Measurements from ENCODE around the gene ADSS2.
A peak's percentile ranks its signal among the peaks of the same experiment; 100 is the strongest.

Gene ADSS2

GRCh38 chr1:244412176-244412575, 39.5 kb downstream of the ADSS2 start:
- intact Hi-C loops (cut with DNase I): no loop called here
- peak in 3 of 42 donors; percentile 21 to 49 (median 21) for DNase-seq

- no peak for DNase-seq
- intact Hi-C loops (cut with DNase I): no loop called here
These were observed 42.0 kb downstream of the ADSS2 start for GRCh38 chr1:244409701-244410100.

- intact Hi-C loops (cut with DNase I): no loop called here
These were observed 45.4 kb downstream of the ADSS2 start for GRCh38 chr1:244406337-244406736.

GRCh38 chr1:244405856-244406255, 45.9 kb downstream of the ADSS2 start:
- intact Hi-C loops (cut with DNase I): no loop called here

More at GRCh38 chr1:244406337-244406736, 45.4 kb downstream of the ADSS2 start:
- DNase-seq: no peak

GRCh38 chr1:244403431-244403830, 48.3 kb downstream of the ADSS2 start:
- no peak for DNase-seq
- intact Hi-C loops (cut with DNase I): no loop called here

More at GRCh38 chr1:244405856-244406255, 45.9 kb downstream of the ADSS2 start:
- DNase-seq: no peak

DNA sequence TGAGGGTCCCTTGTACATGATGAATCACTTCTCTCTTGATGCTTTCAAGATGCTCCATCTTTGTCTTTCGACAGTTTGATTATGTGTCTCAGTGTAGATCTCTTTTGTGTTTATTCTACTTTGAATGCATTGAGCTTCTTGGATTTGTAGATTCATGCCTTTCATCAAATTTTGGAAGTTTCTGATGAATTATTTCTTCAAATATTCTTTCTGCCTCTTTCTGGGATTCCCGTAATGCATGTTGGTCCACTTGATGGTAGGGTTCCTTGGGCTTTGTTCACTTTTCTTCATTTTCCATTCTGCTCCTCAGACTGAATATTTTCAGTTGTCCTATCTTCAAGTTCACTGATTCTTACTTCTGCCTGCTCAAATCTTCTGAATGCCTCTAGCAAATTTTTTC, 50.7 kb downstream of the ADSS2 start:
- intact Hi-C loops (cut with DNase I): no loop called here
- DNase-seq: no peak

GRCh38 chr1:244397131-244397530, 54.6 kb downstream of the ADSS2 start:
- intact Hi-C loops (cut with DNase I): no loop called here
- DNase-seq: no peak

GRCh38 chr1:244395965-244396364, 55.7 kb downstream of the ADSS2 start:
- intact Hi-C loops (cut with DNase I): no loop called here
- no peak for DNase-seq

DNA sequence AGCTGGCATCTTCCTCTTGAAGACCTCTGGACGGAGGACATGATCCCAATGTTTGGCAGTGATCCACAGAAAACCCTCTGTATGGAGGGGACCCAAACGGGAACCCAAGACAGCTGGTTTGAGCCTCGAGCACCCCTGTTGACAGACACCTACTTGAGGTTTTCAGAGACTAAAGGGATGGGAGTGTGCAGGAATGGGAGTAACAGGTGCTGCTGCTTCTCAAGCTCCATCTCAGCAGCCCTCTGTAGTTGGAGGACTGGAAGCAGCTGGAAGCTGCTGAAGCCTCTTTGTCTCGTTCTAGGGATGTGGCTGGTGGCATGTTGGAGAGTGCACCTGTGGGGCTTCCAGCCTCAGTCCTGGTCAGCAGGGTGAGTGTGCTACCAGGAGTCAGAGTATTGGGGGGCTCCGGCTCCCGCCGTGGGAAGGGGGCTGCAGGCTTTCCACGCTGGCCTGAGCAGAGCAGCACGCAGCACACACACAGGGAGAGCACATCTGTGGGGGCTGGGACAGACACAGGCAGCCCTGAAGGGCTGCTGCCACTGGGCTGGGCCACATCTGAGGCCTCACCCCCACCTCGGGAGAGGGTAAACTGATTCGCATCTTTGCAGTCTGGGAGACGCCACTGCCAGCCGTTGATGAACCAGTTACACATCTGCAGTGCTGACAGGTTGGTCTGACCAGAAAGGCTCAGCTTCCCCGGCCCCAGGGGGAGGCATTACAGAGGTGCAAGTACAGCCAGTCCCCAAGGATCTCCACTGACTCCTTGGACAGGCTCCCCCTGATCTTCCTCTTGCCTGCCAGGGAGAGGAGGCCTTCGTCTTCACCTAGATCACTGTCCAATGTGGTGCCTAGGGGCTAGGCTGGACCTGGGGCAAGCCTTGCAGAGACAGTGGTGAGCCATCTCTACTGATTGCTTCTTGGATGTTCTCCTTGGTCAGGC, 56.6 kb downstream of the ADSS2 start:
- DNase-seq: no peak
- intact Hi-C loops (cut with DNase I): no loop called here

- no peak for DNase-seq
- intact Hi-C loops (cut with DNase I): no loop called here
These were observed 57.4 kb downstream of the ADSS2 start for GRCh38 chr1:244394346-244394745.

DNA sequence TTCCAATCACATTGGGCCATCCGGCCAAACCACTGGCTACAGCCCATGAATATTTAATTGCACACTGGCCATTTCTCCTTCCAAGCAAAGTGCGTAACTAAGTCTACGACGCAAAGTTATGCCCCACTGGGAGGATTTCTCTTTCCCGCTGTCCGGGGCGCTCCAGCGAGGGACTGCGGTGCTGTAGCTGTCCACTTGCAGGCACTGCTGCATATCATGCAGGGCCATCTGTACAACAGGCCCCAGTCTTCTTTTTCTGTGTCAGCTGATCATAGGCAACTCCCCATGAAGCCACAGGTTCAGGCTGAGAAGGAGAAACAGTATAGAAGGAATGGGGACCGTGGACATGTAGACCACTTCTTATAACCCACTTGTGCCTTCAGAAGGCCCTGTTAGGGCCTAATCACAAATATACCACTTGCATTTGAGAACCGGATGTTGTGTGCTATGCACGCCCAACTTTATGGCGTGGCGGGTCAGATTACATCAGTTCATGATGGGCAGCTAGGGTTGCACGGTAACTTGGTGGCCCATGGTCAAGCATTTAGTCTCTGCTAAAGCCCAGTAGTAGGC, 58.0 kb downstream of the ADSS2 start:
- intact Hi-C loops (cut with DNase I): no loop called here
- no peak for DNase-seq

DNA sequence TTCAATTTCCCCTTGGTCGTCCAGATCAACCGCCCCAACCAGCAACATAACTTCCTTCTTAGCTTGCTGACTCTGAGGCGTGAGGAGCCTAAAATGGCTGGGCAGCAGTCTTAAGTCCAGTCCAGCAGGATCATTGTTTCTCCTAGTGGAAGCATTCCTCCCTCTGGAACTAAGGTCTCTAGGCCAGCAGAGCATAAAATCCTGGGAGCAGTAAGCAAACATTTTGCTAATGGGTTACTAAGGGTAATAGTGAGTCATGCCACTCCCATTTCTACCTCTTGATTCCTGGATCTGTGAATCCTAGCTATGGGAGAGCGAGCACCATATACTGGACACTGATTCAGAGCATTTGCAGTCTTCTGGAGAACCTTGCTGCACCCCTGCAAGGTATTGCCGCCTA, 59.9 kb downstream of the ADSS2 start:
- intact Hi-C loops (cut with DNase I): no loop called here
- no peak for DNase-seq

GRCh38 chr1:244388961-244389360, 62.7 kb downstream of the ADSS2 start:
- DNase-seq: peak in 1 of 42 donors; percentile 27
- intact Hi-C loops (cut with DNase I): no loop called here

GRCh38 chr1:244387415-244387814, 64.3 kb downstream of the ADSS2 start:
- intact Hi-C loops (cut with DNase I): no loop called here
- DNase-seq: peak in 1 of 42 donors; percentile 10

- no peak for DNase-seq
- intact Hi-C loops (cut with DNase I): no loop called here
These were observed 65.1 kb downstream of the ADSS2 start for GRCh38 chr1:244386595-244386994.

- intact Hi-C loops (cut with DNase I): no loop called here
- DNase-seq: peak in 1 of 42 donors; percentile 36
These were observed 67.6 kb downstream of the ADSS2 start for GRCh38 chr1:244384066-244384465.

DNA sequence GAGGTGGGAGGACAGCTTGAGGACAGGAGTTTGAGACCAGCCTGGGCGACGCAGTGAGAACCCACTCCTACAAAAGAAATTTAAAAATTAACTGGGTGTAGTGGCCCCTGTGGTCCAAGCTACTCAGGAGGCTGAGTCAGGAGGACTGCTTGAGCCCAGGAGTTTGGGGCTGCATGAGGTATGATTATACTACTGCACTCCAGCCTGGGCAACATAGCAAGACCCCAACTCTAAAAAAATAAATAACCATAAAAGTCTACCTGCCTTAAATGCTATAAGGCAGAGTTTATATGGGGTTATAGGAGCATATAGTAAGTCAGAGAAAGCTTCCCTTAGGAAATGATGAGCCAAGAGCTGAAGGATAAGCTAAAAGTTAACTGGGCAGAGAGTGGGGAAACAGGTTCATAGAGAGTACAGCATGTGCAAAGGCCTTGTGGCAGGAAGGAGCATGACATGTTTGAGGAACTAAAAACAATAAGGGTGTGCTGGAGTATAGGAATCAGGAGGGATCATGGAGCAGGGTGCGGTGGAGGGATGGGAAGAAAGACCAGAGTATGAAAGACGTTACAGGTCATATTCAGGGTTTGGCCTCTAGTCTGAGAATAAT, 68.3 kb downstream of the ADSS2 start:
- intact Hi-C loops (cut with DNase I): no loop called here
- peak in 1 of 42 donors; percentile 16 for DNase-seq

- intact Hi-C loops (cut with DNase I): no loop called here
- peak in 1 of 42 donors; percentile 12 for DNase-seq
These were observed 69.7 kb downstream of the ADSS2 start for GRCh38 chr1:244381878-244382565.

DNA sequence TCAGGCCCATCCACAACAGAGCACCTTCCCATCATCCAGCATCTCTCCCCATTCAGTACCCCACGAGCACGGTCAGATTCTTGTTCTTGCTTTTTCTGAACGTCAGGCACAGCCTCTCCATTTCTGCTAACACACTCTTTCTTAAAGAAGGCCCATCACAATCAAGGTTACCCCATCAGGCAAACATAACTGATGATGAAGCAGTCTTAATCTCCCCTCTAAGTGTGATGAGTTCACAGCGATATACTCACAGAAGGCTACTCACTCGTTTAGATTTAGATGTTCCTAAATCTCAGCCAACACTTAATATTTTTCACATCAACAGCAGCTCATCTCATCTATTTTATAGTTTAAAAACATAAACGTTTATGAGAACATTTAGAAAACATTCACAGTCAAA, 75.6 kb downstream of the ADSS2 start:
- DNase-seq: no peak
- intact Hi-C loops (cut with DNase I): no loop called here

GRCh38 chr1:244375051-244375450, 76.7 kb downstream of the ADSS2 start:
- intact Hi-C loops (cut with DNase I): no loop called here
- DNase-seq: no peak
